Stimulated activated CD4-positive, alpha-beta T cell treated with anti-CD3 and anti-CD28 coated beads, Interleukin-15, amount 100 ng/mL, for 1 hour (primary cell): ENCODE data around the gene RALGDS.

ENCODE experiments used
- DNase-seq, 2 donors: peaks; one replicate each; pipeline ENCODE4 v3.0.0-alpha.2; 2020; ENCODE audit warnings: low read depth in 1 of 2, low spot score in 1 of 2

RALGDS gene

DNA sequence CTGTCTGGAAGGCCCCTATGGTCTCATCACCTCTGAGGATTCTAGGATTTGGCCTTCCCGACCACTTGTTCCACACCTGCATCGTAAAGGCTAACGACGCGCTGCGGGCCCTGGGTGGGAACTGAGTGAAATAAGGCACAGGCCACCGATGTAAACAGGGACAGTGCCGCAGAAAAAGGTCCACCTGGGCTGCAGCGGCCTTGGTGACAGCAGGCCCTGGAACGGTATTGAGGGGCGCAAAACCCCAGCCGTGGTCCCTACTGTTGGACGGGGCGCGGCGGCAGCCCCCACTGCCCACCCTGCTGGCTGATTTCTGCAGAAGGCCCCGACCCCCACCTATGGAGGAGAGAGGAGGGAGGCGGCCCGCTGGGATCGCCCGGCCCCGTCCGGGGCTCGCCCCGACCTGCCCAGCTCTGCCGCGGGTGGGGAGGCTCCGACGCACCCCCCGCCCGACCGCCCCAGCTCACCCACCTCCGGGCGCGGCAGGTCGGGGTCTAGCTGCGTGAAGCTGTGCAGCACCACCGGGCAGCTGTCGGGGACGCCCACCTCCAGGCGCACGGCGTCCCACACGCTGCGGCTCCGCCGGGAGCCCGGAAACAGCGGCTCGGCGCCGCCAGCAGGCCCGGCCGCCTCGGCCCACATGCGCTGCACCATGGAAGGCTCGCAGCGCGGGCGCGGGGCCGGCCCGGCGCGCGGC lies 391 bp downstream of the RALGDS start:
- no peak for DNase-seq

DNA sequence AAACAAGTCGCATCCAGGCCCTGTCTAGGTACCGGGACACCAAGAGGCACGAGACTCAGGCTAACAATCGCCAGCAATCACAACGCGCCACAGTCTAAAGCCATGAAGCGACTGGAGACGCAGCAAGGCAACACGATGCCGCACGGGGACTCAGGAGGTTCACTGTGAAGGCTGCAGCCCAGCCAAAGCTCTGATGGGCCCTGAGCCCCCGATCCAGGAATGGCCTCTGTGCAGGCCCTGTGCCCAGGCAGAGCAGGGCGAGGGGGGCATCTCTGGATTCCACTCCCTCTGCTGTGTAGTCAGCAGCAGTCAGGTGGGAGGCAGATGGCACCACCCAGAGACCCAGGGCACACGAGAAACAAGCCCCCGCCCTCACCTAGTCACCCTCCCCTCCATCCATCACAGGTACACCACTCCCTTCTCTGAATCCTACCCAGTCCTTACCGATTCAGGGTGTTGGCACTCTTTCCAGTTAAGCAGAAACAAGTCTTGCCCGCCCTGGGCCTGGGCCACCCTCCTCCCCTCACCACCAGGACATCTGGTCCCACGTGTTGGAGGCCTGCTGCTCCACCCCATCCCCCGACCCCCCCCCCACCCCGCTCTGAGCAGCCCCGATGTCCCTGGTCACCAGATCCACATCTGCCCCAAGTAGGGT lies 1.1 kb downstream of the RALGDS start:
- DNase-seq: no peak

DNA sequence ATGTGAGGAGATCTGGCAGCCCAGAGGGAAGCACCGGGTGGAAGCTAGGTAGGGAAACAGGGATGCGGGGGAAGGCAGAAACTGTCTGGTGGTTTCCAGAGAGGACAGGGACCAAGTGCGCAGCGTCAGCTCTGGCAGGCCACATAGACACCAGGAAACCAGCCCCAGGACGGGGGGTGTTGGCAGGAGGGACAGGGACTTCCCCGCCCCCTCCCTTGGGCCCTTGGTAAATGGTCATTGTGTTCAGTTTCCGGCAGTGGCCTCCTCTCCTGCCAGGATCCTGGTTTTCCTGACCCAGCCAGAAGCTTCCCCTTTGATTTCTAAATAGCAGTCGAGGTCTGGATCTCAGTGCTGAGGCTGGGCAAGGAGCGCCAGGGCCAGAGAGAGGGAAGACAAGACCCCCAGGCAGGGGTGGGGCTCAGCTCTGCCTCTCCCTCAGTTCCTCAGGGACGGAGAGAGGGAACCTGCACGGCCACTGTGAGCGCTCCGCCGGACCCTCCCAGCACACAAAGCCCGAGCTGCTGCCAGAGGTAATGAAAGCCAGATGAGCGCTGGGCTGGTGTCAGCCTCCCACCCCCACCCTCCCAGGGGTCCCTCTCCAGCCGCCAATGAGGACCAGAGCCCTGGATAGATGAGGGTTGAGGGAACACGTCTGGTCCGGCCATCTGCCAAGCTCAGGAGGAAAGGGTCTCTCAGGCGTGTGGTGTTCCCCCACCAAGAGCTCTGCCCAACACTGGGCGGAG lies 1.8 kb downstream of the RALGDS start:
- no peak for DNase-seq

DNA sequence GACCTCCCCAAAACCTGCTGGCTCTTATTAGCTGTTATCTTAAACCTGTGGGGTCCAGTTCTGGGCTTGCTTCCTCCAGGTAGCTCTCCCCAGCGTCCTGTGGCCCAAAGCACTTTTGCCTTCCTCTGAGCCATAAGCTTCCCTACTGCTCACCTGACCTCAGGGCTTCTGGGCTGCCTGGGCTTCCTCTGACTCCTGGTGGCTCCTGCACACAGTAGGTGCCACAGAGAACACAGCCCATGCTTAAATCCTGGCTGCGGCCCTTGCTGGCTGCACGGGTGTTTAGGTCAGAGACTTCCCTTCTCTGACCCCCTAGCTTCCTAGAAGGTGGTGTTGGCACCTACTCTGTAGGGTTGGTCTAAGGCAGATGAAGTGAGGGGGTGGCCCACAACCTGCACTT lies 2.5 kb downstream of the RALGDS start:
- no peak for DNase-seq

DNA sequence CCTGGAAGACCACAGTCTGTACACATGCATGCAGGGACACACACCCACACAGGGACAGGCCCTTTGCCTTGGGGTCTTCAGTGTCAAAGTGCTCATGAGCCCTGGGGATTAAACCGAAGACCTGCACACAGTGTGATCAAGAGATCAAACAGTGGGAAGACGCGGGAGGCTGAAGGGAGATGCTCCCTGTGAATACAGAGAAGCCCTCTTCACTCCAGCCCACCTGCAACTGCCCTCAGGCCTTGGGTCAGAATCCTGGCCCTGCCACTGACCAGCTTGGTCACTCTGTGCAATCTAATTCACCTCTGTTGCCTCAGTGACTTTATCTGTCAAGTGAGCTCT lies 2.9 kb downstream of the RALGDS start:
- no peak for DNase-seq

DNA sequence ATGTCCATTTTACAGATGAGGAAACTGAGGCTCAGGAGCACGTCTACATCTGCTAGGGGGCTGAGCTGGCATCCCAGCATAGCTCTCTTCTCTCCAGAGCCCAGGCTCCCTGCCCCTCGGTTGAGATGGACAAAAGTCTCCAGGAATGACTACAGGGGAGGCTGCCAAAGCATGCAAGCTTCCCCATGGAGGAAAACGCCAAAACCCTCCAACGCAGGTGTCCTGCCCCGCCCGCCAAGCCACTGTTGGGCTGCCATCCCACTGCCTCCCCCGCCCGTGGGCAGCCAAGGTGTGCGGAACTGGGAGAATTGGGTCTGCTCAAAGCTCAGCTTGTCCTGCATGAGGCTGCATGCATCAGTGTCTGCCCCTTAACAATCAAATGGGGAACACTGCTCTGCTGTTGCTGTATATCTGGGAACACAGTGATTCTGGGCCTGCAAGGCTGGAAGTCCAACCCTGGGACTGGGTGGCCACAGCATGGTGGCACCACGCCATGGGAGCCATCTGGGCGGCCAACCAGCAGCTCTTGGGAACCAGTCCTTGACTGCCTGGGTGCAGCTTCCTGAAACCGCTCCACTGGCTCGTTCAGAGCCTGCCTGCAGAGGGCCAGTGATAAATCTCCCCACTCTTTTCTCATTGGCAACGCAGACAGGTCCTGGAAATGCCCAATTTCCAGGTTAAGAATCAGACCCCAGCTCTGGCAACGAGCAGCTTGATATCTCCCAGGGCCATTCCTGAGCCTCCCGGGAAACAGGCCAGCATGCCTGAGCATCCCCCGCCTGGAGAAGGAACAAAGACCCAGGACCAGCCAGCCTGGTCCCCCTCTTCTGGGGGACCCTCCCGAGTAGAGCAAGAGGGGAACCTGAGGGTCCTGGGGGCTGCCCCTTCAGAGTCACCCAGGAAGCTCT lies 3.5 kb downstream of the RALGDS start:
- DNase-seq: no peak

DNA sequence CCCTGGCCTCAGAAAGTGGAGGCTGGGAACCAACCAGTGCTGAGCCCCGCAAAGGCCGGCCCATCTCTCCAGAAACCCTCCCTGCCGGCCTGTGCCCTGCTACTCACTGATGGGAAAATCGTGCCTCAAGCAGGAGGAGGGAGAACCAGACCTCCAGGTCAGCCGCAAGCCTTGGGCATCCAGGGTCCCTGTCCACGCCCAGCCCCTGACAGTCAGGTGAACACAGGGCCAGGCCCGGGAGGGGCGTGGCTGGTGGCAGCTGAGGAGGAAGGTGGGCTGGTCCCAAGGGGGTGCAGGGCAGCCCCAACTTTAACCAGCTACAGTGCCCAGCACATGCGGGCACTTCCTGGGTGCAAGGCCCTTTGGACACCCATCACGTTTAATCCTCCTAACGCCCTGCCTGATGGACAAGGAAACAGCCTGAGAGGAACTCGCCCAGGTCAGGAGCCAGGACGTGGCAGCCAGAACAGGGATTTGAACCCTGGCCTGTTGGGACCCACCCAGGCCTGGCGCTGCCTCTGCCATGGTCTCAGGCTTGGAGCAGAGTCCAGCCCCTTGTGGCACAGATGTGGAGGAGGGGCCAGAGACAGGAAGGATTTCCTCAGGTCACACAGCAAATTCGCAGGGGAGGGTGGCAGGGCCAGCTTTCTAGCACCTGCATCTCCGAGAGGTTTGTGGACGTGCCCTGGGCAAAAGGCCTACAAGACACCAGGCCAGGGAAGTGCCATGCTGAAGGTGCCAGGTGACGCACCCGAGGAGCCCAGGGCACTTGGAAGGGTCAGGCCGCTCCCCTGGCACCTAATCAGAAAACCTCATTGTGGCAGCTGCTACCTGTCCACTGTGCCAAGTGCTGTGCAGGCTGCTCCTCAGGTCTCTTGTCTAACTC lies 4.5 kb downstream of the RALGDS start:
- DNase-seq: no peak

DNA sequence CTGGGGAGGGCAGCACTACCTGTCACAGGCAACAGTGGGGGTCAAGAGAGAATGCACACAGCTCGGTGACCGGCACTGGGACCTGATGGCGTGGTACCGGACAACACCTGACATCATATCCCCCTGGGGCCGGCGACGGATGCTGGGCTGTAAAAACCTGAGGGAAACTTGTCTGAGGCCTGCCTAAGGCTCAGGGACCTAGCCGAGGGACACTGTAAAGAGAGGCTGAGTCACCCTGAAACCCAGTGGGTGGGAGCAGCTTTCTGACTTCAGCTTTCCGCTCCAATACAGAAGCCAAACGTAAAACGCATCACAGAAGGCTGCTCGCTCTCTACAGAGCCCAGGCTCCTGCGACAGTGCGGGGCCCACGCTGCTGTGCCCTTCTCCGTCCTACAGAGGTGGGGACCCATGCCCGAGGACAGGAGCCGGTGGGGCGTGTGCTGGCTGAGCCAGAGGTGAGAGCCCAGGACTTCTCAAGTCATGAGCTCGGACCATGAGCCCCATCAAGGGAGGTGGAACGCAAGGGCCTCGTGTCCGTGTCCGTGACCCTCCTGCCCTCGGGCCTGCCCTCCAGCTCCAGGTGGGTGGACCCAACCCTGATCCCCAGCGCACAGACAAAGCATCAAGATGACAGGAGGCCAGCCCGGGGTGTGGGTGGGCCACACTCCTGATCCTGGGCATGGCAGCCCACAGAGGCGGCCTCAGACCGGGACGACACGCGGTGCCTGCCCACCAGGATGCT lies 5.3 kb downstream of the RALGDS start:
- DNase-seq: peak in 1 of 2 donors; percentile 44

DNA sequence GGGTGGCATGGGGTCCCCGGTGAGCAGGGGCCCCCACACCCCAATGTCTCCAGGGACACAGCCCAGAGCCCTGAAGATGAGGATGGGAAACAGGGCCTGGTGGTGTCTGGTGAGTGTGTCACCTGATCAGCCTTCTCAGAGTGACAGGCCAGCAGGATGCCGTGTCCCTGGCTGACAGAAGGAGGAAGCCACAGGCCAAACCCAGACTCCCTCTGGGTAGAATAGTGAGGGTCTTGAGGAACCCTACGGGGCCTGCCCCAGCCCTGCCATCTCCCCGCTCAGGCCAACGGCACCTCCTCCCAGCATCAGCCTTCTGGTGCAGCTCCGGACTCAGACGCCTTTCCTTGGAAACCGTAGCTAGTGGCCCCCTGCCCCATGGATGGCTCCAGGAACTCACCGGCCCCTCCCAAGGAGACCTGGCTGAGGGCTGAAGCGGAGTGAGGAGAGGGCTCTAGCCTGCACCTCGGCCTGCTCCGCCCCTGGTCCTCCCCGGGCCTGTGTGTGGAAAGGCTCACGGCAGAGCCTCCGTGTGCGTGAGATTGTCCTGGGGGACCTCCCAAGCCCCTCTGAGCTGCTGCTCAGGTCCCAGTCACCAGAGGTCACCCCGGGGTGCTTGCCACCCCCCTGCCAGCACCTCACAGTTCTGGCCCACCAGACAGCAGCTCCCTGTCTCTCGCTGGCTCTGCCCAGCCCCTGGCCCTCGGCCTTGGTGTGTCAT lies 6.0 kb downstream of the RALGDS start:
- no peak for DNase-seq

DNA sequence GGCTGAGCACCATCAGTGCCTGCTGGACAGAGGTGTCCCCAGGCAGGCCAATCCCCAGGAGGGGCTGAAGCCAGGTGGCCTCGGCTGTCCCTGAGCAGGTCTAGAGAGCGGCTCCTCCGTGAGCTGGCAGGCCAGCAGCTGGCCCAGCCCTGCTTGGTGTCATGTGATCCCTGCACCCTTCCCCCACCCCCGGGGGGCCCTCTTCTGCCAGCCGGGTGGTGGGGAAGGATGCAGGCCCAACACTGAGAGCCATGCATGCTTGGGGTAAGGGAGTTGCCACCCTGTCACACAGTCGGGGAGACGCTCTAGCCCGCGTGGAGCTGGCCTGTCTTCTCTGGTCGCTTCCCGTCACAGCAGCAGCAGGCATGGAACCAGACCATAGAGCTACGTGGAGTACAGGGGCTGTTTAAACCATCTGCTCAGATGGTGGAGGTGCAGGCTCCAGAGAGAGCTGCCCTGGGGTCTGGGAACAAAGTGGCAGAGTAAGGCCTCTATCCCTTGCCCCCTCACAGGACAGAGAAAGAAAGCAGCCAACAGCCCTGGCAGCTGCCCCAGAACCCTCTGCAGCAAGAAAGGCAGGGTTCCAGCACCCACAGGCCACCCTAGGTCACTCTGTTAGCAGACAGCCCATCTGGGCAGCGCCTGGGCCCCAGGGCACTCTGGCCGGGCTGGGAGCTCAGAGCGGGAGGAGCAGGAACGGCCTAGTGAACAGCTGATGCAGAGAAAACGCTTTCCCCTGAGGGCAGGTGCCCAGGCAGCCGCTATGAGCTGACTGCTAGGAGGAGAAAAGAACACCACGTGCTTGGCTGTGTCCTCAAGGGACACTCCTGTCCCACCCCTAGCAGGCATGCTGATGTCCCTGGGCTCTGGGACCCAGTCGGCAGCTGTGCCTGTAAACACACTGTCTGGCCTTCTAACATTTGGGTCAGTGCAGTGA lies 6.8 kb downstream of the RALGDS start:
- DNase-seq: no peak

DNA sequence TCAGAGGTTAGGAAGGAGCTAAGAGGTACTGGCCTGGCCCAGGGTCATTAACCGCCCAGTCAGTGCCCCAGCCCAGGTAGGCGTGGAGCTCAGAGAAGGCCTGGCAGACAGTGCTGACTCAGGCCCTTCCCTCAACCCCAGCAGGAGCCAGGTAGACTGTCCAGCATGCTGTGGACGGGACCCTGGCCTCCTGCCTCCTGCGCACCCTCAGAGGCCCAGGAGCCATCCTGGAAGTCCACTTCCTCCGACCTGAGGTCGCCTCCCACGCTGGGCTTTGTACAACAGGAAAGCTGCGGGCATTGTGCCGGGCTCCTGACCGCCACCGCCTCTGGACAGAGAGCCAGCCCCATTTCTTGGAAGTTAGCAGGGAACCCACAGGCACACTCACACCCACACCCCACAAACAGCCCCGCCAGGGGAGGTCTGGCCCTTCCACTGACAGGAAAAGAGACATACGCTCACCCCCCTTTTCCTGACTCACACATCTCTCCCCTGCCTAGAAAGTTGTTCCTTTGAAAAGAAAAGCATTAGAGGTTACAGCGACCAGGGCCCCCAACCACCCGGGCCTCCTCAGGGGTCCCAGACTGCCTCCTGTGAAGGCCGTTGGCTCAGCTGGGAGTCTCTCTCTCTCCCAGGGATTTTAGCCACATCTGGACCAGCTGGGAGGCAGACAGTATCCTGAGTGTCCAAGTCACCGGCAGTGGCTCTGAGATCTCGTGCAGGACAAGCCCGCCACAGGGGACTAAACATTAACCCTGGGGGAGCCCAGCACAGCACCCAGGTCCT lies 7.7 kb downstream of the RALGDS start:
- no peak for DNase-seq

DNA sequence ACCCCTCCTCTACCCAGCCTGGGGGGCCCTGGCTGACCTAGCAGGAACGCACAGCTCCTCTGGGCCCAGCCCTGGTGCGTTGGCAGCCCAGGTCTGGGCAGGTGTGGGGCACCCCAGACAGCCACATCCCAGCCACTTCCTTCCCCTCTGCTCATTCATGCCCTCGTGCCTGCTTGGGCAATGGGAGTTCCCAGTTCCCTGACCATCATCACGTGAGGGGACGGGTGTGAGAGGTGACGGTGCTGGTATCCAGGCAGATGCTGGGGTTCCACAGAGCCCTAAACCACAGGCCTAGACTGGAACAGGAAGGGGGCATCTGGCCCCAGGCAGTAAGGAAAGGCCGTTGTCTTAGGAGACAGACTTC lies 8.4 kb downstream of the RALGDS start:
- no peak for DNase-seq

DNA sequence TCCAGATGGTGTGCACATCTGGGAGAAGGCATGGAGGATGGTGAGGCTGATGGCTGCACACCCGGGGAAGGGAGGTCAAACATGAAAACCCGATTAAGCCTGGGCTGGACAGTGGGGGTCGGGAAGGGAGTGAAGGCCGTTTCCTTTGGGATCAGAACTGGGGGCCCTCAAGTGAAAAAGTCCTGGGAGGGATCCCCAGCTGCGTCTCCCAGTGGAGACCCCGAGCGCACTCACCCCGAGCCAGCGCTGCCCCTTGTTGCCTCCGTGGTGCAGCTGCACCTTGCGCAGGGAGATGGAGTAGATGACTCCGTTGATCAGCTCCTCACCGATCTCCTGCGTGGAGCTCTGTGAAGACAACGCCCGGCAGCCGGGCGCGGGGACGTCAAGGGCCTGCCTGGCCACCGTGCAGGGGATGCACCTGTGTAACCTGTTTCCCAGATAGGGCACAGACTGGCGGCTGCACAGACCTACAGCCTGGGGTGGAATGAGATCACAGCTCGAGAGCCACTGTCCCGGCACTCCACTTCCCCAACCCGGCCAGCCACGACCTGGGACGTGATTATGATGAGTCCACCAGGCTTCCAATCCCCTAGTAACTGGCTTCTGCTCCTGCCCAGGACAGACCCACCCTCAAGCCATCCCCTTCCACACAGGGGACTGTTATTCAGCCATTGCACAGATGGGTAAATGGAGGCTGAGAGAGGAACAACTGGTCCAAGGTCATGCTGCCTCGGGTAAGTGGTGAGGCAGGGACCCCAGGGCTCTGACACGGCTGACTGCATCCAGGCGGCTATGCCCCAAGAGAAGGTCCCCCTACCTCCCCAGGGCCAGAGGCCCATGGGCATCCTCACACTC lies 9.0 kb downstream of the RALGDS start:
- no peak for DNase-seq

DNA sequence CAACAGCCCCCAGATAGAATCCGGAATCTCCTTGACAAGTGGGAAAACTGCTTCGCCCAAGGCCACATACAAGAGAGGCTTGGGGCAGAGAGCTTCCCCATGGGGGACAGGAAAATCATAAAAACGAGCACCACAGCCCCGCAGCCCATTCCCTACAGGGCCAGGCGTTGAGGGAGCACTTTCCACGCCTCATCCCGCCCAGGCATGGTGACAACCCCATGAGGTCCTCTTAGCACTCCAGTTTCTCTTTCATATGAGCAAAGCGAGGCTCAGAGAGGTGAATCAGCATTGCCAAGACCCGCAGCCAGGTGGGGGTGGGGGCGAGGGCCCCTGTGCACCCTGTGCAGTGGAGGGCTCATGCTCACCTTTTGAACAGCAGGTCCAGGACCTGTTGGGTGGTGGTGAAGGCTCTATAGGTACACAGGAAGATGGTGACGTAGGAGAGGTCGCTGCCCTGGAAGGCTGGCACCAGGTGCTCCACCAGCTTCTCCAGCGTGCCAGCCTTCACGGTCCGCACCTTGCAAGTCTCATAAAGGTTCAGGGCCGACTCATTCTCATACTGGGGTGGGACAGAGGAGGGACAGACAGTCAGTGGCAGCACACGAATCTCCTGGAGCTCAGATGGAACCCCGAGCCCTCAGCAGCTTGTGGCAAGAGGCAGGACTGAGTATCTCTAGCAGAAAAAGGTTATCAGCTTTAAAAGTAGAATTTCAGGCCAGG lies 10.9 kb downstream of the RALGDS start:
- no peak for DNase-seq

DNA sequence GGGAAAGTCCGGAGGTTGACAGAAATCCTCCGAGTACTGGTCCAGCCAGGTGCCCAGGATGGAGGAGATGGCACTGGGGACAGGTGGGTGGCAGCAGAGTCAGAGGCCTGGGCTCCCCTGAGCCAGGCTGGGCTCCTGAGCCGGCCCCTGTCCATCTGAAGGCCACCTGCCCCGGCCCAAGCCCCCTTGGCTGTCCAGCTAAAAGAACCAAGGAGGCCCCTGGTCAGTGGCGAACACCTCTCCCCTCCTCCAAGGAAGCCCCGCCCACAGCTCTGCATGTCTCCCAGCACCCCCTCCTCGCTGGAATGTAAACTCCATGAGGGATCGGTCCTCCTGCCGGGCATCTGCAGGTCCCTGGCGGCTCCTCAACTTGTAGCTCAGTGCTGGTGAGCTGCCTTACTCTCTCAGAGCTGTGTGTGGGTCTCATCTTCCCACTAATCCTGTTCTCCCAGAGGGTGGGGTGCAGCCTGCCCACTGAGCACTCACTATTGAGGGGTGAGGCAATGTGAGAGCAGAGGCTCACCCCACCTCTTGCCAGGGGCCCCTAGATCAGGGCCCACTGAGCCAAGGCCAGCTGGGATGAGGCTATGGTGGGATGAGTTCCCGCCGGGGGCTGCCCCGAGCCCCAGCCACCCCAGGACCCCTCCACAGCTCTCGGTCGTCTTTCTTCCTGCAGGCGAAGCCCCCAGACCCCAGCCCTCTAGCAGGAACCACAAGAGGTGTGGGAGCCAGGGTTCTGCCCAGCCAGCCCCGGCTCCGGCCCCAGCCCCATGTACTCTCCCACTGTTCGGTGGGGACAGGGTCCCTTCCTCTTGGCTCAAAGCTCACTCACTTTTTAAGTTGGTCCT lies 12.0 kb downstream of the RALGDS start:
- no peak for DNase-seq
